Spleen (tissue), 11 donors: ENCODE results near the gene CDK12. TPM values are rescaled to one million over a fixed set of nuclear protein-coding genes. Genes with fewer than 3 reads are reported as not detected.

Experiments used
- DNase-seq: peaks from one replicate; pipeline ENCODE4 v3.0.0-alpha.2; 2020
- H3K27ac ChIP-seq, 8 donors: fragments of 200-600 bp; sonication (generic) in 7 of 8; 1 replicate in 4 of 8; 2 replicates in 4 of 8; pipeline versions ENCODE4 v1.5.0 to v1.8.0; 2016 to 2021; ENCODE audit warnings: inconsistent platforms in 4 of 8, mild to moderate bottlenecking in 4 of 8, moderate library complexity in 1 of 8
- H3K27me3 ChIP-seq, 7 donors: fragments of 200-600 bp; sonication (generic) in 6 of 7; replicated peaks in 1 of 7; 1 replicate in 4 of 7; 2 replicates in 3 of 7; pipeline versions ENCODE4 v1.5.0 to v1.8.0; 2016 to 2021; ENCODE audit warnings: inconsistent platforms in 3 of 7, mild to moderate bottlenecking in 1 of 7
- H3K36me3 ChIP-seq, 6 donors: fragments of 200-600 bp; sonication (generic) in 5 of 6; 1 replicate in 4 of 6; 2 replicates in 2 of 6; pipeline versions ENCODE4 v1.5.0 to v1.8.0; 2016 to 2021; ENCODE audit warnings: inconsistent platforms in 2 of 6
- H3K4me1 ChIP-seq, 6 donors: fragments of 200-600 bp; sonication (generic) in 5 of 6; 1 replicate in 3 of 6; 2 replicates in 3 of 6; pipeline versions ENCODE4 v1.5.0 to v1.8.0; 2016 to 2021; ENCODE audit warnings: inconsistent platforms in 3 of 6
- H3K4me3 ChIP-seq, 8 donors: fragments of 200-600 bp; sonication (generic) in 7 of 8; 1 replicate in 4 of 8; 2 replicates in 4 of 8; pipeline versions ENCODE4 v1.5.0 to v1.8.0; 2016 to 2021; ENCODE audit warnings: inconsistent platforms in 4 of 8, mild to moderate bottlenecking in 4 of 8, moderate library complexity in 2 of 8
- H3K9me3 ChIP-seq, 8 donors: fragments of 200-600 bp; sonication (generic) in 7 of 8; 1 replicate in 4 of 8; 2 replicates in 4 of 8; pipeline versions ENCODE4 v1.5.0 to v1.8.0; 2016 to 2021; ENCODE audit warnings: inconsistent platforms in 4 of 8
- POLR2A ChIP-seq, 3 donors: fragments of 450-650 bp; IDR thresholded peaks; one replicate each; pipeline ENCODE4 v1.5.1; 2017; ENCODE audit warnings: antibody characterized with exemption in 3 of 3, mild to moderate bottlenecking in 1 of 3
- POLR2AphosphoS5 ChIP-seq, 3 donors: sonication (generic); formaldehyde crosslinking; IDR thresholded peaks; one replicate each; pipeline ENCODE4 v1.5.1; 2017; ENCODE audit warnings: antibody characterized with exemption in 3 of 3
- WGBS, 5 donors: extraction: QIAGEN DNeasy Blood & Tissue Kit in 3 of 5; methylation state at CpG; one replicate each; pipeline versions ENCODE4 v1.1.5 to v1.1.7; 2013 to 2018; 5-methylcytosine and 5-hydroxymethylcytosine counted together
- intact Hi-C: fragments of 100-400 bp; cut with DNase I; formaldehyde crosslinking; loops from one replicate; pipeline ENCODE4 v1.15.0; 2023; ENCODE audit warnings: low total_unique reads
- polyA plus RNA-seq, 3 donors: library from polyadenylated mRNA; stranded (reverse); fragments of 200-250 nt; gene quantifications; one replicate each; pipeline ENCODE4 v1.2.1, GENCODE V29; 2013
- total RNA-seq, 7 donors: library from RNA; depleted of rRNA in 3 of 7; stranded (reverse); fragments of >200 nt in 3 of 7; fragmentation: NEBNext Ultra II Directional in 4 of 7; extraction: Animal tissue kit (Norgen Biotek cat#: 25700) in 4 of 7; gene quantifications; one replicate each; pipeline versions ENCODE4 v1.1.0 to v1.2.1, GENCODE V29; 2016 to 2021
- TF ChIP-seq, protein P1 (sequence below), 11 experiments: fragments of 200-600 bp in 7 of 11; fragments of 450-650 bp in 4 of 11; sonication (generic) in 4 of 11; IDR thresholded peaks in 8 of 11; conservative IDR thresholded peaks in 3 of 11; 1 replicate in 7 of 11; 2 replicates in 4 of 11; pipeline versions ENCODE4 v1.4.0 to v1.8.0; 2016 to 2021; ENCODE audit warnings: antibody characterized with exemption in 11 of 11, inconsistent platforms in 4 of 11, mild to moderate bottlenecking in 1 of 11
- donor health status: healthy with polysubstance abuse.
- donor health status: DM: no; HTN: no; CAD: no; lungs with moderate emphysema.
- donor health status: DM: no; HTN: no; CAD: no.
- donor health status: Bipolar disorder and iron deficiency.
- donor health status: healthy.
- donor health status: DM: no; HTN: no; CAD: no.
- donor health status: DM: yes; HTN: yes; CAD: no.

The CDK12 gene
- total and polyA plus RNA-seq, 10 donors = 6.9 to 88.1 (median 72.7) TPM

DNA sequence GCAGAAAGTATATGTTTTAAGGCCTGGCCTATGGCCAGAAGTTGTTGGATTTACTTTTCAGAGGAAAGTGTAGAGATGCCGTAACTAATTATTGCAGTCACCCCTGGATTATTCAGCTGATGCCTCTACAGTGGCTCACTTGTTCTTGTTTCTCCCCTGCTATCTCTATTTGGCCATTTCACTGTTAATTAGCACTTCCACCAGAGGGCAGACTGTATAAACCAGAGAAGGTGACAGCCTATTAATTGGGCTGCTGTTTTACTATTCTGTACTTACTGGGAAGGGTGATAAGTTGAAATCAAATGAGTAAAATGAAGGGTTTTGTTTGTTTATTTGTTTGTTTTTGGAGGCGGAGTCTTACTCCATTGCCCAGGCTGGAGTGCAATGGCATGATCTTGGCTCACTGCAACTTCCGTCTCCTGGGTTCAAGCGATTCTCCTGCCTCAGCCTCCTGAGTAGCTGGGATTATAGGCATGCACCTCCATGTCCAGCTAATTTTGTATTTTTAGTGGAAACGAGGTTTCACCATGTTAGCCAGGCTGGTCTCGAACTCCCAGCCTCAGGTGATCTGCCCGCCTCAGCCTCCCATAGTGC lies 66.0 kb downstream of the CDK12 start:
- DNase-seq = no peak
- Histone ChIP-seq H3K36me3 (peaks cover 9 to 100% (median 89%) of the 10 kb centered on the region in 6 donors), H3K27ac (no peak overlapping the region), H3K4me1 (peaks cover 0 to 30% (median 13%) of the 10 kb centered on the region in 6 donors), H3K9me3 (no peaks in the 10 kb centered on the region), H3K27me3 (no peaks in the 10 kb centered on the region), H3K4me3 (no peak overlapping the region)
- intact Hi-C loops = no loop called here
- 93 to 99% (median 94%) methylated on average over 7 of the region's 7 CpGs for WGBS, 5 donors
- TF ChIP-seq, protein P1, sequence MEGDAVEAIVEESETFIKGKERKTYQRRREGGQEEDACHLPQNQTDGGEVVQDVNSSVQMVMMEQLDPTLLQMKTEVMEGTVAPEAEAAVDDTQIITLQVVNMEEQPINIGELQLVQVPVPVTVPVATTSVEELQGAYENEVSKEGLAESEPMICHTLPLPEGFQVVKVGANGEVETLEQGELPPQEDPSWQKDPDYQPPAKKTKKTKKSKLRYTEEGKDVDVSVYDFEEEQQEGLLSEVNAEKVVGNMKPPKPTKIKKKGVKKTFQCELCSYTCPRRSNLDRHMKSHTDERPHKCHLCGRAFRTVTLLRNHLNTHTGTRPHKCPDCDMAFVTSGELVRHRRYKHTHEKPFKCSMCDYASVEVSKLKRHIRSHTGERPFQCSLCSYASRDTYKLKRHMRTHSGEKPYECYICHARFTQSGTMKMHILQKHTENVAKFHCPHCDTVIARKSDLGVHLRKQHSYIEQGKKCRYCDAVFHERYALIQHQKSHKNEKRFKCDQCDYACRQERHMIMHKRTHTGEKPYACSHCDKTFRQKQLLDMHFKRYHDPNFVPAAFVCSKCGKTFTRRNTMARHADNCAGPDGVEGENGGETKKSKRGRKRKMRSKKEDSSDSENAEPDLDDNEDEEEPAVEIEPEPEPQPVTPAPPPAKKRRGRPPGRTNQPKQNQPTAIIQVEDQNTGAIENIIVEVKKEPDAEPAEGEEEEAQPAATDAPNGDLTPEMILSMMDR (IDR thresholded peaks at IDR 0.05 in 8 of 11, conservative IDR thresholded peaks at IDR 0.05 in 3 of 11) = peak in 8 of 11 experiments; percentile 15 to 50 (median 36)
- no peak for TF ChIP-seq POLR2AphosphoS5 (IDR thresholded peaks at IDR 0.05)

DNA sequence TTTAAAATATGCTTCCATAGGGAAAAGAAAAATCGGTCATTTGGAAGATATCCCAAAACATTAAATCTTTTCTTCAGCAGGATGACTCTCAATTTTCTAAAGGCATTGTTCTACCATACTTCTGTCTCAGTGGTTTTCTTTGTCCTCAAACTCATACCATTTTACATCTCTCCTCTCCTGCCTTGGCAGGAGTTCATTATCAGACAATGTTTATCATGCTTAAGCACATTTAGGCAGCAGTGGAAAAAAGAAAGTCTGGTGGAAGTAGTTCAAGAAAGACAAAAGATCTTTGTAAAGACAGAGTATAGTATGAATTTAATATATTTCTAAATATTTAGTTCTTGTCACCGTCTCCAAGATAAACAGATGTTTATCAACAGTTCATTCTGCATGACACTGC lies 68.2 kb downstream of the CDK12 start:
- intact Hi-C loops = no loop called here
- WGBS, 5 donors = 48 to 71% (median 57%) methylated on average over 2 of the region's 2 CpGs
- no peak for TF ChIP-seq POLR2AphosphoS5 (IDR thresholded peaks at IDR 0.05)
- TF ChIP-seq, protein P1 (IDR thresholded peaks at IDR 0.05 in 8 of 11, conservative IDR thresholded peaks at IDR 0.05 in 3 of 11) = no peak
- no peak for TF ChIP-seq POLR2A (IDR thresholded peaks at IDR 0.05)
- DNase-seq = no peak
- no peak overlapping the region for H3K27ac ChIP-seq
- no peak overlapping the region for H3K4me3 ChIP-seq
- peaks cover 3 to 83% (median 68%) of the 10 kb centered on the region in 6 donors for H3K36me3 ChIP-seq
- no peaks in the 10 kb centered on the region for H3K9me3 ChIP-seq
- no peaks in the 10 kb centered on the region for H3K27me3 ChIP-seq
- H3K4me1 ChIP-seq = peaks cover 3 to 49% (median 22%) of the 10 kb centered on the region in 6 donors

DNA sequence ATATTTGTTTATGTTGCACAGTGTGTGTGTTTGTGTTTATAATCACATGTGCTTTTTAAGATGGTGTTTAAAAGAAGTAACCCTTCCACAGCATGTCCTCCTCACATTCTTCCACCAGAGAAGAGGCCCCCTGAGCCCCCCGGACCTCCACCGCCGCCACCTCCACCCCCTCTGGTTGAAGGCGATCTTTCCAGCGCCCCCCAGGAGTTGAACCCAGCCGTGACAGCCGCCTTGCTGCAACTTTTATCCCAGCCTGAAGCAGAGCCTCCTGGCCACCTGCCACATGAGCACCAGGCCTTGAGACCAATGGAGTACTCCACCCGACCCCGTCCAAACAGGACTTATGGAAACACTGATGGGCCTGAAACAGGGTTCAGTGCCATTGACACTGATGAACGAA lies 69.2 kb downstream of the CDK12 start:
- no peaks in the 10 kb centered on the region for H3K9me3 ChIP-seq
- 73 to 84% (median 81%) methylated on average over 9 to 10 of the region's 10 CpGs for WGBS, 5 donors
- no peak for TF ChIP-seq POLR2A (IDR thresholded peaks at IDR 0.05)
- peaks cover 0 to 72% (median 58%) of the 10 kb centered on the region in 6 donors for H3K36me3 ChIP-seq
- peak overlapping the region in 4 of 8 donors; percentile 10 to 16 (median 11) for H3K27ac ChIP-seq
- no peak overlapping the region for H3K4me3 ChIP-seq
- intact Hi-C loops = no loop called here
- no peak for DNase-seq
- no peaks in the 10 kb centered on the region for H3K27me3 ChIP-seq
- peaks cover 3 to 49% (median 22%) of the 10 kb centered on the region in 6 donors for H3K4me1 ChIP-seq

DNA sequence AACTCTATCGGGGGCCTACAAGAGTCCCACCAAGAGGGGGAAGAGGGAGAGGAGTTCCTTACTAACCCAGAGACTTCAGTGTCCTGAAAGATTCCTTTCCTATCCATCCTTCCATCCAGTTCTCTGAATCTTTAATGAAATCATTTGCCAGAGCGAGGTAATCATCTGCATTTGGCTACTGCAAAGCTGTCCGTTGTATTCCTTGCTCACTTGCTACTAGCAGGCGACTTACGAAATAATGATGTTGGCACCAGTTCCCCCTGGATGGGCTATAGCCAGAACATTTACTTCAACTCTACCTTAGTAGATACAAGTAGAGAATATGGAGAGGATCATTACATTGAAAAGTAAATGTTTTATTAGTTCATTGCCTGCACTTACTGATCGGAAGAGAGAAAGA lies 70.0 kb downstream of the CDK12 start:
- TF ChIP-seq, protein P1 (IDR thresholded peaks at IDR 0.05 in 8 of 11, conservative IDR thresholded peaks at IDR 0.05 in 3 of 11) = no peak
- TF ChIP-seq POLR2AphosphoS5 (IDR thresholded peaks at IDR 0.05) (no peak), POLR2A (IDR thresholded peaks at IDR 0.05) (no peak)
- no peaks in the 10 kb centered on the region for H3K9me3 ChIP-seq
- H3K27ac ChIP-seq = peak overlapping the region in 2 of 8 donors; percentile 12 to 16
- H3K4me1 ChIP-seq = peaks cover 3 to 49% (median 22%) of the 10 kb centered on the region in 6 donors
- H3K4me3 ChIP-seq = no peak overlapping the region
- no peaks in the 10 kb centered on the region for H3K27me3 ChIP-seq
- 84 to 96% (median 87%) methylated on average over 6 of the region's 6 CpGs for WGBS, 5 donors
- peaks cover 0 to 65% (median 51%) of the 10 kb centered on the region in 6 donors for H3K36me3 ChIP-seq
- intact Hi-C loops = no loop called here
- DNase-seq = no peak
